Measurements from ENCODE around the gene CCT6A.
"Not testable (repeated sequence)": the region's sequence is repeated elsewhere in the genome, so short reads cannot be mapped to it uniquely, and the experiment has no call there.

CCT6A gene

GRCh38 chr7:56053993-56054392 is 2.4 kb downstream of the CCT6A start:
- FAIRE-seq = no peak

DNA sequence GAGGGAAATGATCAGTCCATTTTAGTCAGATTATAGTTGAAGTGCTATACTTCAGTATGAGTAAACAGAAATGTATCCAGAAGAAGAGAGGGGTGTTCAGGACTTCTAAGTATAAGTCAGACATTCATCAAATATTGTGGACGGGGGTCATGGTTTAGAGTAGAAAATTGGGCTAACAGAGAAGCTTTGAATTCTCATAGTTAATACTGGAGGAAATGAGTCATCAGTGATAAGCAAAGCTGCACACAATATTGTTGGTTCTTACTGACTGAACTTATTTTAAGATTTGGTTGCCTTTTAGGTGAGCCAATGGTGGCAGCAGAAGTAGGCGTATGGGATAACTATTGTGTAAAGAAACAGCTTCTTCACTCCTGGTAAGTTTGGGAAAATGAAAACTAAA is 10.8 kb downstream of the CCT6A start:
- FAIRE-seq = peak; percentile 56

DNA sequence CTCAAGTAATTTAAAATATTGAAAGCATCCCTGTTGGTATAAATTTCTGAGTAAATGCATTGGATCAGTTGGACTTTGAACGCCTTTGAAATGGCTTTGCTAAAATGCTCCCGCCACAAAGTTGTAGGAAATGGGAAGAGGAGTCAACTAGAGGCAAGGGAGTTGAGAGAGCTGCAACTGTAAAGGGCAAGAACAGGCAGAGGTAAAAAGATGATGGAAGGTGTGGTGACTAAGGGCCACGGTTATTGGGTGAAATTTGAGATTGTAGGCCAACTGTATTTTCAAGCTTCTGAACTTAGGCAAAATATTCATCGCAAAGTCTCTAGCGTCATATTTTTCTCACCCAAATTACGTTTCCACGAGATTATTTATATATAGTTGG is 11.9 kb downstream of the CCT6A start:
- FAIRE-seq = peak; percentile 88

GRCh38 chr7:56063882-56064625 is 12.5 kb downstream of the CCT6A start, which contains the start of gene SUMF2:
SUMF2 (plus strand) TSS chr7:56064286; CDS start chr7:56064312, 26 bp downstream.
- FAIRE-seq = no peak

GRCh38 chr7:56066376-56066775 is 14.8 kb downstream of the CCT6A start:
- FAIRE-seq = not testable (repeated sequence)

DNA sequence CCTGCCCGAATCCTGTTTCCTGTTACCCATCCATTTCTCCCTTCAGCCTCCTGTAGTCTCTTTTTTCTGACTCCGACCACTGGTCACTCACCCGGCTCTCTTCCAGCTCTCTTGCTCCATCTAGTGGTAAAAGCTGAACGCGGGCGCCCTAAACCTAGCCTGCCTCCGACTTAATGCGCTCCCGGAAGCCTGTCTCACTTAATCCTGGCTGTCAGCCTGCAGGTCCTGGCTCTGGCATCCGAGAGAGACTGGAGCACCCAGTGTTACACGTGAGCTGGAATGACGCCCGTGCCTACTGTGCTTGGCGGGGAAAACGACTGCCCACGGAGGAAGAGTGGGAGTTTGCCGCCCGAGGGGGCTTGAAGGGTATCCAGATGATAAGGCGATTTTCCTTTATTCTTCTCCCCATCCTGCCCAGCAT is 22.8 kb downstream of the CCT6A start:
- FAIRE-seq = peak; percentile 42

GRCh38 chr7:56077681-56078080 is 26.1 kb downstream of the CCT6A start:
- FAIRE-seq = no peak

- FAIRE-seq = no peak
Observed at GRCh38 chr7:56078196-56078595, 26.6 kb downstream of the CCT6A start.

GRCh38 chr7:56079450-56080185 is 28.1 kb downstream of the CCT6A start:
- no peak for FAIRE-seq

DNA sequence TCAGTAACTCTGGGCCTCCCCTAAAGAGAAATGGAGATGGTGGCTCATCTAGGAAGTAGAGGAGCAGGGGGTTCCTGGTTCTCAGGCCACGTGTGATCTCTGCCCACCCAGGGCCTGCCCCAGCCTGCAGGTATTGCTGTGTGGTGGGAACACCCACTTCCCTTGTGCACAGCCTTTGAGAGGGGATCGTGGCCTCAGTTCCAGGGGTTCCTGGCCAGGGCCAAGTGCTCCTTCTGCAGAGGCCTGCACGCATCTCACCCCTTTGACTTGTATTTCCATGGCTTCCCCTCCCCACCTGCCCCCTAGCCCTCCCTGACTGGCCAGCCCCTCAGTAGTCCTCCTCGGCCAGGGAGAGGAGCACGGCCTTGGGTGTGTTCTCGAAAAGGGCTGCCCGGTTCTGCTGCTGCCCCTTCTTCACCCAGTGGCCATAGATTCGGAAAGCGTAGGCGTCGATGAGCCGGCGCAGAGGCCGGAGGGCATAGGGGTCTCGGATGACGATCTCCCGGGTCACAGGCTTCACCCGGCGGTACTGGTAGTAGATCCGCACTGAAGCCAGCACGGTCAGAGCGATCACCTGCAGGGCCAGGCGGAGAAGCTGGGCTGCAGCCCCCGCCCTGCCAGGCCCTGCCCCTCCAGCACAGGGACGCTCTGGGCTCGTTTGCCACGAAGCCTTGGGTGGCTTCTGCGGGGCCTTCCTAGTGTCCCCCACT is 29.3 kb downstream of the CCT6A start:
- FAIRE-seq = not testable (repeated sequence)

- no peak for FAIRE-seq
Observed at GRCh38 chr7:56081626-56082340, 30.2 kb downstream of the CCT6A start.

GRCh38 chr7:56083150-56083785 is 31.7 kb downstream of the CCT6A start:
- FAIRE-seq = no peak

GRCh38 chr7:56086761-56087160 is 35.2 kb downstream of the CCT6A start:
- no peak for FAIRE-seq

DNA sequence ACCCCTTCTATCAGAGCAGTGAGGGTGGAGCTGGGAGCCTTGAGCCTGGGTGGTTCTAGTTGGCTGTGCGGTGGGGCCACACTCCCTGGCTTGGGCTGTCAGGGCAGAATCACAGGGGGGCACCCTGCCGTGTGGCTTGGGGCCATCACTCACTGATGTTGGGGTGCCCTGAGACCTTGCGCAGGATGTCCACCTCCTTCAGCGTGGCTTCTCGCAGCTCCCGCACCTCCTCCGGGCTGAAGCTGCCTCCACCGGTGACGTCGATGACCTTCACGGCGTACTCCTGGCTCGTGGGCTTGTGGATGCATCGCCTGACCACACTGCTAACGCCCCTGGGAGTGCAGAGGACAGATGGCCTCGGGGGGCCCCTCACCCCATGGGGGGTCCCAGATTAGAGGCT is 35.9 kb downstream of the CCT6A start:
- no peak for FAIRE-seq

DNA sequence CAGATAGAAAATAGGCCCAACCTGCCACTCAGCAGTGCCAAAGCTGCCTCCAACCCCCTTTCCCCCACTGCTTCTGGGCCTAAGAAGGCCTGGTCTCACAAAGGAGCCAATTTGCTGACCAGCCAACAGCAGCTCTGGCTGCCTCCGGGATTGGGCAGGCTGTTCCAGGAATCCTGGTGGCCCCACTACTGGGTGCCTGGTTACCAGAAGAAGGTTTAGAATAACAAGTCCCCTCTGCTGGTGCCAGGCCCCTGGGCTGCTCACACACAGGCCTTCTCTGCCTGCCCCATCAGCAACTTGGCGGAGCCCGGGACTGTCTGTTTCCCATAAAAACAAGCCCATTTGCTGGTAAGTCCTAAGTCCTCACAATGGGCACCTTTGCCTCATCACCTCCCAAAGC is 40.0 kb downstream of the CCT6A start:
- FAIRE-seq = no peak

- FAIRE-seq = not testable (repeated sequence)
Observed at GRCh38 chr7:56092388-56092787, 40.8 kb downstream of the CCT6A start.

DNA sequence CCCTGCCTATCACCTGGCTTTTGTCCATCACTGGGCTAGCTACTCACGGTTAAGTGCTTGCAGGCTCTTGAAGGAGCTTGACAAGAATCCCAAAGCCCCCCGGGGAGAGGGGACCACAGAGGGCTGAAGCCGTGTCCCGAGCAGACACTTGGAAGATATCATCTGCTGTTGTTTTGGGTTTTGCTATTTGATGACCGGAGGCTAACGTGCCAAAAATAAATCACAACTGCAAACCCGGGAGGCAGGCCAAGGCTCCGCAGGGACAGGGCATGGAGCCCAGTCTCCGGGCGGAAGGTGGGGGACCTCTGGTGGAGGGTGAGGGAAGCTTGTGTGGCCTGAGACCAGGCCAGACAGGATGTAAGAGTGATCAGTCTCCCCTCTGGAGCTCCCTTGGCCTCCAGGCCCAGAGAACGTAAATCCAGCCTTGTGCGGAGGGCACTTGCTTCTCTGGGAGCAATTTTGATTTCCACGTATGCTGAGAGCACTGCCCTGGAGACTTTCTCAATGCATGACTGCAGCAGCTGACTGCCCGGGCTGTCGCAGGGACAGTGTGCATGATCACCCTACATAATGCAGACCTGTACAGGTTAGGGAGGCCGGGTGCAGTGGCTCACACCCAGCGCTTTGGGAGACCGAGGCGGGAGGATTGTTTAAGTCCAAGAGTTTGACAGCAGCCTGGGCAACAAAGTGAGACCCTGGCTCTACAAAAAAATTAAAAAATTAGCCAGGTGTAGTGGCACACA is 41.4 kb downstream of the CCT6A start, which contains the start of gene PHKG1:
Gene PHKG1 (minus strand): TSS at position 164 of the 743 bp plus-strand sequence. CDS start 4,011 bp downstream, outside the sequence.
- no peak for FAIRE-seq

- FAIRE-seq = no peak
Observed at GRCh38 chr7:56097700-56098099, 46.1 kb downstream of the CCT6A start.

- not testable (repeated sequence) for FAIRE-seq
Observed at GRCh38 chr7:56098187-56099008, 46.8 kb downstream of the CCT6A start.

GRCh38 chr7:56099653-56100052 is 48.1 kb downstream of the CCT6A start:
- FAIRE-seq = no peak

DNA sequence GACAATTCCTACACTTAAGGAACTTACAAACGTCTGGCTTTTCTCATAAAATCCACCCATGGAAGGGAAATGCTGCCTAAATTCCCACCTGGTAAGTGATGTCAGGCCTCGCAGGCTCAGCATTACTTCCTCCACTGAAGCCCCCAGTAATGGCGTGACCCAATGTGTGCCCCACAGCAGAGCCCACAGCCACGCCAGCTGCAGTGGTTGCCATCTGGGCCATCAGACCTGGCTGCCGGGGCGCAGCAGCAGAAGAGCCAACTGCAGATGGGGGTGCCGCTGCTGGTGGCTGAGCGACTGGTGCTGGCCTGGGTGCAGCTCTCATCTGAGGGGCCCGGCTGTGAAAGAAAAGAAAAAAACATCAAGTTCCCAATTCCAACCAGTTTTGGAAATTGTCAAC is 52.6 kb downstream of the CCT6A start:
- not testable (repeated sequence) for FAIRE-seq

Data from G401.6 (cell line).